Sciatic nerve (tissue), 2 donors: ENCODE results near the gene SCTR. TPM values are rescaled to one million over a fixed set of nuclear protein-coding genes. Genes with fewer than 3 reads are reported as not detected.

Experiments
- ATAC-seq: fragments of 200-7000 bp; cut with Tn5 transposase; one replicate; pipeline ENCODE4 v1.9.1; 2020; ENCODE audit warnings: mild to moderate bottlenecking, moderate library complexity
- DNase-seq: peaks from one replicate; pipeline ENCODE4 v3.0.0-alpha.2; 2020; ENCODE audit warnings: low spot score
- intact Hi-C: fragments of 100-400 bp; cut with DNase I; formaldehyde crosslinking; loops from one replicate; pipeline ENCODE4 v1.14.2; 2022
- total RNA-seq: library from RNA; stranded (reverse); fragmentation: NEBNext Ultra II Directional; extraction: Animal tissue kit (Norgen Biotek cat#: 25700); gene quantifications from one replicate; pipeline ENCODE4 v1.2.1, GENCODE V29; 2021
- donor health status: DM: no; HTN: no; CAD: no.
- donor health status: DM: no; HTN: no; CAD: no.

Gene SCTR
- total RNA-seq, 1 donor from 2014 or later, result not detected

DNA sequence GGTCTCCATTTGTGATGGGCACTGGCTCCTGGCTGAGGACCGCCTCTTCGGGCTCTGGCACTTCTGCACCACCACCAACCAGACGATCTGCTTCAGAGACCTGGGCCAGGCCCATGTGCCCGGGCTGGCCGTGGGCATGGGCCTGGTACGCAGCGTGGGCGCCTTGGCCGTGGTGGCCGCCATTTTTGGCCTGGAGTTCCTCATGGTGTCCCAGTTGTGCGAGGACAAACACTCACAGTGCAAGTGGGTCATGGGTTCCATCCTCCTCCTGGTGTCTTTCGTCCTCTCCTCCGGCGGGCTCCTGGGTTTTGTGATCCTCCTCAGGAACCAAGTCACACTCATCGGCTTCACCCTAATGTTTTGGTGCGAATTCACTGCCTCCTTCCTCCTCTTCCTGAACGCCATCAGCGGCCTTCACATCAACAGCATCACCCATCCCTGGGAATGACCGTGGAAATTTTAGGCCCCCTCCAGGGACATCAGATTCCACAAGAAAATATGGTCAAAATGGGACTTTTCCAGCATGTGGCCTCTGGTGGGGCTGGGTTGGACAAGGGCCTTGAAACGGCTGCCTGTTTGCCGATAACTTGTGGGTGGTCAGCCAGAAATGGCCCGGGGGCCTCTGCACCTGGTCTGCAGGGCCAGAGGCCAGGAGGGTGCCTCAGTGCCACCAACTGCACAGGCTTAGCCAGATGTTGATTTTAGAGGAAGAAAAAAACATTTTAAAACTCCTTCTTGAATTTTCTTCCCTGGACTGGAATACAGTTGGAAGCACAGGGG lies 87.1 kb downstream of the SCTR start:
- DNase-seq (no peak), ATAC-seq (no peak)
- intact Hi-C loops, result no loop called here

DNA sequence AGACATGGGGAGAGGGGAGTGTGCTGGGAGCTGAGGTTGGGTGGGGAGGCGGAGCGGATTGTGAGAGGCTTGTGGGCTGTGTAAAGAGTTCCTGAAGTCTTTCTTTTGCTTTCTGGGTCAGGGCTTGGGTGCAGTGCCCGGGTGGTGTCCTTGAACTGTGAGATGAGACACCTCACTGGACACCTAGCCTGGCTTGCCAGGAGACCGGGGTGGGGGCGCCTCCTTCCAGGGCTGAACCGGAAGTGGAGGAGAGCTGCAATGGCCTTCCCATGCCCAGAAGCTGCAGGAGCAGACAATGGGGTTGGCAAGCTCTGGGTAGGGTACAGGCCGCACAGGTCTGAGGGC lies 88.4 kb downstream of the SCTR start:
- intact Hi-C loops, result no loop called here
- DNase-seq, result no peak
- no peak for ATAC-seq

DNA sequence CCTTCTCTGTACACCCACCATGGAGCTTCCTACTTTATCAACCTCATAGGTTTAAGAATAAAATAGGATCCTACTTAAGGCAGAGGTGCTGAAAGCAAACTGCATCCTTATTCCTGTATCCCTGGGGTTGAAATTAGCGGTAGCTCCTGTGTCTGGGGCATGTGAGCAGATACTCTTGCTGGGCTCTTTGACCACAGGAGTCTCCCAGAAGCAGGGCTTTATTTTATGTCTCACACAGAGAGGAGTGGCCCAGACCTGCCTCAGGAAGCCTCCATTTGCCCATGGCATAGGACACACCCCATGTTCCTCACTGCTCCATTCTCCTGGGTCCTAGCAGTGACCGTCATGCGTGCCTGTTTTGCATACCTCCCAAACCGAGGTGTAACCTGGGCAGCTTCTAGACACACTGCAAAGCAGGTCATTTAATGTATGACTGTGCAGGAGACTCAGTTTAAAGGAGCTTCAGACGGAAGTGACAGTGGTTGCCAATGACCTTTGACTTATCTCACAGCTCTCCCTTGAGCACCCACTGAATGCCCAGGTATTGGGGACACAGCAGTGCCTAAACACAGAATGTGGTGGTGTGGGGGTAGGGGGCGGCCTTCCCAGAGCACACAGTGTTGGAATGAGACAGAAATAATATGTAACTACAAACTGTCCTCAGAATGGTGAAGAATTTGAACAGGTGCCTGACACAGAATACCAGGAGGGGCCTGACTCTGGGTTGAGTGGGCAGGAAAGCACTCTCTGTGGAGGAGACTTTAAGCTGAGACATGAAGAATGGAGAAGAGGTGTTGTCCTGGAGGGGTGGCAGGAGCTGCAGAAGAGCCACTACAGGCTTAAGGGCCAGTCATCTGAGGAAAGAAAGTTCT lies 89.0 kb downstream of the SCTR start:
- ATAC-seq (no peak), DNase-seq (no peak)
- intact Hi-C loops, result no loop called here

DNA sequence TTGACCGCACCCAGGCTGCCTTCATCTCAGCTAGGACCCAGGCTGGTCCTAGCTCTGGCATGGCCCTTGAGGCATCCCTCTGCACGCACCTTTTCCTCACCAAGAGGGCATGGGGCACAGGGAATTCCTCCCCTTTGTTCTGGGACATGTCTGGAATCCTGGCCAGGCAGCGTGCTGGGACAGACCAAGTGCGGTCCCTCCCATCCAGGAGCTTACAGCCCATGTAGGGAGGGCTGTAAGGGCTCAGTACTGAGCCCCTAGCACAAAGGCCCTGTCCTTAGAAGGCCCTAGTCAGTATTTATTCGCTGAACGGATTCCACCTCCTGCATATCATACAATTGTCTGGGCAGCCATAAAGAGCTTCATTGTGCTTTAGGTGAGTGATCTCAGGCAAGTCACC lies 89.6 kb downstream of the SCTR start:
- DNase-seq, result no peak
- intact Hi-C loops, result no loop called here
- ATAC-seq, result no peak

DNA sequence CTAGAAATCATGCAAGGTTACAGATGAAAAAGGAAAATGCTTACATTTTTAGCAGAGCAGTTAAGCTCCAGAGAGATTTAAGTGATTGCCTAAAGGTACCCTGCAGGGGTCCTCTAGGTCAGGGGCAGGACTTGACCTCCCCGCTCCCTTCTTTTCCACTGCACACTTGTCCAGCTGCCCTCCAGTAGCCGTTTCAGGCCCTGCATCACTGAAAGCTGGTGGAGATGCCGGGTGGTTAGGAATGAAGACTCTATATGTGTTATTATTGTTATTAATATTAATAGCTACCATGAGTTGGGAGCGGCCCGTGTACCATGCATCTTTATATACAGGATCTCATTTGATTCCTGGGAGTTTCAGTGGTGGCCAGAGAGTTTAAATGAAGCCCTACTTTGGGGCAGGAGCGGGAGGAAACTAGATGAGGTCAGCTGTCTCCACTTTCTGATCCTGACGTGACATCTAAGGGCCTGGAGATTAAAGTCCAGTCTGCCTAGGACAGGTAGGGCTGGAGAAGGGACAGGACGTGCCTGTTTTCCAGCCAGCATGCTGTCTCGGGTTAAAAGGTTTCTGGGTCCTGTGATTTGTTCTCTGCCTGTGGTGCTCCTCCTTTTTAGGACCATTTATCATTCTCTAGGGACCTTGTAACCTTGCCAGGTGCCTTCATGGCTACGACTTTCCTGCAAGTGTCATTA lies 90.5 kb downstream of the SCTR start:
- DNase-seq, result no peak
- intact Hi-C loops, result no loop called here
- ATAC-seq, result no peak

DNA sequence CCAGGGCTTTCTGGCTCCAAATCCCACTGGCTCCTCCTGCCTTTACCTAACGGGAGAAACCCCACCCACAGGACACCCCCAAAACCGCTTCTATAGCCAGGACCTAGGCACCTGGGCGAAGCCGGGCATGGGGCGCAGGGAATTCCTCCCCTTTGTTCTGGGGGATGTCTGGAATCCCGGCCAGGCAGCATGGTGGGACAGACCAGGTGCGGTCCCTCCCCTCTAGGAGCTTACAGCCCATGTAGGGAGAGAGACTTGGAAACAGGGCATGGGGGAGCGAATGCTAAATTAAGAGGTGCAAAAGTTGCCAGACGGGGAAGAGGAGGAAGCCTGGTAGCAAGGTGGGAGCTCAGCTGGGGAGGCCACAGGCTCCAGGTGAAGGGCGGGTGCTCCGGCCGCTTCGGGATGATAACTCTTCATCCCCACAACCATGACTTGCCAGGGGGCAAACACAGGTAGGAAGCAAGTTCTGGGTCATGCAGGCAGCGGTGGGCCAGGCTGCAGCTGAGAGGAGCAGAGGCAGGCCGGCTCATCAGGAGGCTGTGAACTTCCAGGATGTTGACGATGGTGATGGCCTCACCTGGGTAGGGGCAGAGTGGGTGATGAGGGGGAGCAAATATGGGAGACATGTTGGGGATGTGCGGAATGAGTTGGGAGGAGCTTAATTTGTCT lies 91.3 kb downstream of the SCTR start:
- no peak for DNase-seq
- intact Hi-C loops, result no loop called here
- ATAC-seq, result no peak

DNA sequence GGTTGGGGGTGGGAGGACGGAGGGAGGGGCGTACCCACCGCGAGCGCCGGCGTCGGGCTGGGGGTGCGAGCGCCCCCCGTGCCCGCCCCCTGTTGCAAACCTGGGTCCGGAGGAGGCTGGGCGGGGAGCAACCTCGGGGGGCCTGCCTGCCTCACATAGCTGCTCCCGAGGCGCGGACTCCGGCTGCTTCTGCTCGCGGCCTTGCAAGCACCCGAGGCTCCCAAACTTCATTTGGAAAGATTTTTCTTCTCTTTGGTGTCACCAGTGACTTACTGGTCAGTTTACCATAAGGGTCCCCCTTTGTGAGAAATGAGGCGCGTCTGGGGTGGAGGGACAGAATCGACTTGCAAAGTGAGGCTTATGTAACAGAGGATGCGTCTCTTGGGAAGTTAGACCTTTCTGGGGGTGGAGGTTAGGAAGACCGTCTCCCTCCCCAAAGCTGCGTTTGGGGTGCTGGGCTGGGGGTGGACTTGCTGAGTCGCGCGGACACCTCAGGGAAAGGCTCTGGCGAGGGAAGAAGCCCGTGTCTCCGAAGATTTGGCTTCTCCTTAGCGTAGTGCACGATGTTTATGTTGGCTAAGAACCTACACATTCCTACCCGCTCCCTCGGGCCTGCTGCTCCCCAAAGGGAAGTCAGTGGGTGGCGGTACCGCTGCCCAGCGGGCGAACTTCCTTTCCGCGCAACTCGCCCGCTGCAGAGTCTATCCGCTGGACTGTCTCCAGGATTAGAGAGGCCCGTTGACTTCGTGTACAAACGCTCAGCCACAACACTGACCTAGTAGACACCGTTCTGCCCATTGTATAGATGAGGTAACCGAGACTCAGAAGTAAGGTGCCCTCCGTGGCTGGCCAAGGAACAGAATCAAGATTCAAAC lies 92.1 kb downstream of the SCTR start:
- peak; percentile 20 for ATAC-seq
- intact Hi-C loops, result no loop called here
- DNase-seq, result no peak

DNA sequence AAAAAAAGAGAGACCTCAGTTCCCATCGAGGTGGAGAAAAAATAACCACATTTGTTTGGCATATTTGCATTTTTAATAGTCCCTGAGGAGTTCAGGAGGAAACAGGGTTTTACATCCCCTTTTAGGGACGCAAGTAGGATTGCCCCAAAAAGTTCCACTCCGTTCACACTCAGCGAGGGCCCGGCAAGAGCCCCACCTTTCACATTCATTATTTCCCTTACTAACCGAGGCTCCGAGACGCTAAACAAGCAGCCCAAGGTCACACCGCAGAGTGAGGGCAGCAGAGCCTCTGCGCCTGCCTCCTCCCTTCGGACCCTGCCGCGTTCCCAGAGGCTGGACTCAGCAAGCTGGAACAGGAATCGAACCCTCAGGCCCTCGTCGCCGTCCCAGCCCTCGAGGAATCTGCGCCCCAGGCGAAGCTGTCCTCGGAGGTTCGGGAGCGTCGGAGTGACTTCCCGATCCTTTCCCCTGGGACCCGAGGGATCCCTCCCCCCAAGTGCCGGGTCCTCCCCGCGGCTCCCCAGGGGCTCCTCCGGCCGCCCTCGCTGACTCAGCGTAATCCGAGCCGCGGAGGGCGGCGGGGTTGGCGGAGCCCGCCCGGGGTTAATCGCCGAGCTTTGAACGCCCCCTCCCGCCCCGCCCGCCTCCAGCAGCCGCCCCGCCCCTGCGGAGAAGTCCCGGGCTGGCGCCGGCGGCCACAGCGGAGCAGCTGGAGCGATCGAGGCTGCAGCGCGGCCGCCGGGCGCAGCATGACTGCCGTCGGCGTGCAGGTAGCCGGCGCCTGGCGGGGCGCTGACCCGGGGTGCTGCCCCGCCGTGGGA lies 92.9 kb downstream of the SCTR start, which contains the start of gene TMEM37:
Gene TMEM37, plus strand, starts transcription at position 700 of the 821 bp plus-strand sequence. Its CDS starts 50 bp downstream, at position 750.
- peak; percentile 77 for ATAC-seq
- DNase-seq, result peak; percentile 77
- intact Hi-C loops, result no loop called here

DNA sequence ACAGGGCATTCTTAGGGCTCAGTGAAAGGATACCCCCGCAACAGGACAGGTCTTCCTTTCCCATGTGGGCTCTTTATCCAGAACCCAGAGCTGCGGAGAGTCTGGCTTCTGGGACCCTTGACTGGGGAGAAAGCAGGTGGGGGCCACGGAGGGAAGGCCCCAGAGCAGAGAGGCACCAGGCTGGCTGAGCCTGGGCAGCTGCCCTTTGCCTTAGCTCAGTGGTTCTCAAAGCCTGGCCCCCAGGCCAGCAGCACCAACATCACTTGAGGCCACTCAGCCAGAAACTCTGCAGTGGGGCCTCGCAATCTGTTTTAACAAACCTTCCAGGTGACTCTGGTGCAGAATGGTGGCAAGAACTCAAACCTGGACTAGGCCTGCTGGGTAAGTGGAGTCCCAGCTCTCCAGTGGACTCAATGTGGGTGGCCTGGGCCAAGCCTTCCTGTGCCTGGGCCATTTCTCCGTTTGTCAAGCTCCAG lies 94.2 kb downstream of the SCTR start:
- DNase-seq (no peak), ATAC-seq (no peak)
- intact Hi-C loops, result no loop called here

DNA sequence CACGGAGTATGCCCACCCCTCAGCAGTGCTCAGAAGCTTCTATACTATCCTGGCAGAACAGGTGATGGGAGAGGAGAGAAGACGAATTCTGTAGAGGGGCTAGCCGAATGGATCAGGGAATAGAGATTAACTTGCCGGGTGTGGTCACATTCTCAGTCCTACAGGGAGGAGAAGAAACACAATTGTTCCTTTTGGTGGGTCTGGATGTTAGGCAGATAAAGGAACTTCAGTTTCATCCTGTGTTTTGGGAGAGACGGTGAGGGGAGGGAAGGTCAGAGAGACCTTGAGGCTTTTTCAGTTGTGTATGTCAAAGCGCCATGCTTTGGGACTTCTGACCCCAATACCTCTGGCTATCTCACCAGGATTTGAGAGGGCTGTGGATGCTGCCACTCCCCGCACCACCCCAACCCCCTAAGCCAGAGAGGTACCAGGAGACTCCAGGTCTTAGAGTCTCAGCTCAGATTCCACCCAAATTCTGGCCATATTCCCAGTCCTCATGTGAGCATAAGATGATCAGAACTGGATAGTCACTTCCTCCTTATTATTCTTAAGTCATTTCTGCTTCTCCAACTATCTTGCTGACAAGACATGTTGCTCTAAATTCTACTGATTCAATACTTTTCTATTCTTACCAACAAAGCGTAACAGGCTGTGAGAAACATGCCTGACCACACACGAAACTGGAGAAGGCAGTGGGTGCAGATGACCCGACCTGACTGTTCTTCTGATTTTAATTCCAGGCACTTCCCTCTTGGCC lies 94.9 kb downstream of the SCTR start:
- ATAC-seq (peak; percentile 29), DNase-seq (no peak)
- intact Hi-C loops, result no loop called here

DNA sequence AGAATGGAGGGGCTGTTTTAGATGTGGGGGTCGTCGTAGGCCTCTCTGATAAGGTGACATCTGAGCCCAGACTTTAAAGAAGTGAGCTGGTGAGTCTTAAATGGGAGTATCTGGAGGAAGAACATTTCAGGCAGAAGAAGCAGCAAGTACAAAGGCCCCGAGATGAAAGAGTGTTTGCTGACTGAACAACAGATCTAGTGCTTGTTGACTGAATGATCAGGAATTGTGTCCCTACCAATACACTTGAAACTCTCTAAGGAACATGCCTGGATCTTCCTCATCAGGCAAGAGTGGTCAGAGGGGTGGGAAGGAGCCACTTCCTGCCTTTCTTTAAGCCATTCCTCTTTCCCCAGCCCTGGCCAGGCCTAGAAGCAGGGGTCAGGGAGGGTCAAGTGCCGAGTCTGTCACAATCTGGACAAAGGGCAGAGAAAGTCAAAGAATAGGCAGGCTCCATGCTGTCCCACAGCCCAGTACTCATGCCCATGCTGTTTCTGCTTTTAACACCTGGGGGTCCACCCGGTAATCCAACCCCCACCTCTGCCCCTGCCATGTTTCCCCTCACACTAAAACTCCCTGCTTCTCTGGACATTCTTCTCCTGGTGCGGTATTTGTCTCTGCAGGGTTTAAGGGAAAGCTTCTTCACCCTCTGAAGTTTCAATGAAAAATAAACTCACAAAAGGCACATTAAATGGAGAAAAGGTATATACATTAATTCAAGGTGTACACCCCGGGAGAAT lies 95.6 kb downstream of the SCTR start:
- DNase-seq (no peak), ATAC-seq (peak; percentile 12)
- intact Hi-C loops, result no loop called here

DNA sequence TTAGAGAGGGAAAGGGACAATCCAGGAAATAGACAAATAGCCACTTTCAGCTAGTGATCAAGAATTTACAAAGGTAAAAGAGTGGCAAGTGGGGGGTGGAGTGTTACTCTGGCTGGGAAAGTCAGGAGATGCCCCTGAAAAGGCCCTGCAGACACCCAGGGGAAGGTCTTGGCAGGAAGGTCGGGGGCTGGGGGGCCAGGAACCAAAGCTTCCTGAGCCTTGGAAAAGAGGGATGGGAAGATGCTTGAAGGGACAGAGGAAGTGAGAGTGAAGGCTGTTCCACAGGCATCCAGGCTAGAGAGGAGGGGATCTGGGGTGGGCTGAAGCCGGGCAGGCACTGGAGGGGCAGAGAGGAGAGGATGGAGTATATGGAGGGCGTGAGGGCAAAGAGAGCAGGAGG lies 96.5 kb downstream of the SCTR start:
- no peak for ATAC-seq
- intact Hi-C loops, result no loop called here
- DNase-seq, result no peak

DNA sequence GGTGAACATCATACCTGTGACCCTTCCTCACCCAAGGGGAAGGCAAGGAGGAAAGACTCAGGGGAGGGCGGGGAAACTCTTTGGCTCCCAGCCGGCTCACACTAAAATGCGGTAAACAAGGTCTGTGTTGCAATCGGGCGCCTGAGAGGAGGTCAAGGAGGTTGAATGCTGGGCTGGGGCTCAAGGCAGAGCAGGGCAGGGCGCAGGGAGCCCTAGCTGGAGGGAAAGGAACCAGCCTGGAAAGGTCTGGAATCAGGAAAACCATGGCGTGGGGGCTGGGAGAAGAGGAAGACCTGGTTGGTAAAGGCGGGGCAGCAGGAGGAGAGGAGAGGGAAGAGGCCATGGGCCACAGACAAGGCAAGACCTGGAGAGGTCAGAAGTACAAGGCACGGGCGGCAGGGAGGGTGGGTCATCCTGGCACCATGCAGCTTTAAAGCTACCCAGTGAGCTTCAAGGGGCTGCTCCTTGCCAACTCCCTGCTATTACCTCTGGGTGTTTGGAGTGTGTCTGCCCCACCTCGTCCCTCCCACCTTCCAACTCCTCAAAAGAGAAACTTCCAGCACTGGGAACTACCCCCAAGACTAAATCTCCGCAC lies 97.4 kb downstream of the SCTR start:
- ATAC-seq, result peak; percentile 84
- DNase-seq, result peak; percentile 83
- intact Hi-C loops, result no loop called here

DNA sequence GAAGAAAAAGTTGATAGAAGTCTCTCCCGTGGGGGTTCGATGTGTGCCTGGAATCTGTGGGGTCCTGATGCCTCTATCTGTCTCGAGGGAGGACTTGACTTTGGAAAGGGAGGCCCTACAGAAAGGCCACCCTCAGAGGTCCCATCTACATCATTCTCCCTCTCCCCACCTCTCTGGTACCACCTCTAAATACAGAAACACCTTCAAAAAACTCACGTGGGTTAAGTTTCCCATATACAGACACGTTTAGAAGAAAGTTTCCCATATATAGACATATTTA lies 97.9 kb downstream of the SCTR start:
- DNase-seq (no peak), ATAC-seq (no peak)
- intact Hi-C loops, result no loop called here

DNA sequence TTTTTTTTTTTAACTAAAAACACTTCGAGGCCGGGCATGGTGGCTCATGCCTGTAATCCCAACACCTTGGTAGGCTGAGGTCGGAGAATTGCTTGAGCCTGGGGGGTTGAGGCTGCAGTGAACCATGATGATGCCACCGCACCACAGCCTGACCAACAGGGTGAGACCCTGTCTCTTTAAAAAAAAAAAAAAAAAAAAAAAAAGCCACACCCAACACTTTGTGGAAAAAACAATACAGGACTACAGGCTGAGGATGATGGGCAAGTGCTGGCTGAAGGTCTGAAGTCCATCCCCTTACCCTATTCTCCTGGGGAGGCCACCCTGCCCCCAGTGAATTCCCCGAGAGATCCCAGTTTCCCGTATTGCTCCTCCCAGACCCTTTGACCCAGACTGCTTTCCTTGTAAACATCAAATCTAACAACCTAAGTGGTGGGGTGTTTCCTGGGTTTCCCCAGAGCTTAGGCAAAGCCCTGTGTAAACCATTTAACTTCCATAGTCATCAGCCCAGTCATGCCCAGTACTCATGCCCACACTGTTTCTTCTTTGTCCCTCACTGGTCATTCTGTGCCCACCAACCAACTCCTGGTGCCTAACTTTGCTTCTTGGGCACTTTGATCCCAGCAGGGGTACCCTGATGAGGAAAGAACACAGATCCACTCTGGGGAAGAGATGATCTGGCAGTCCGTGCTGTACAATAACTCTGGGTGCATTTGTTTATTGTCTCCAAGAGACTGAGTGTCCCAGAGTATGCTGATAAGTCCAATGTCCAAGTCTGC lies 98.5 kb downstream of the SCTR start:
- intact Hi-C loops, result no loop called here
- DNase-seq, result no peak
- ATAC-seq, result no peak
